Aortic smooth muscle cell (primary cell): ENCODE results near the gene FOXD4L4. TPM values are rescaled to one million over a fixed set of nuclear protein-coding genes. Genes with fewer than 3 reads are reported as not detected.

Source experiments
- total RNA-seq: library from RNA; depleted of rRNA; stranded (reverse); fragments of >200 nt; gene quantifications from 2 replicates; pipeline ENCODE4 v1.2.3, GENCODE V29; 2014

The FOXD4L4 gene
- total RNA-seq: under 0.01 and 0.26 TPM in 2 replicates

GRCh38 chr9:65737096-65737564 lies at the start of gene FOXD4L4:
TSS of gene FOXD4L4 (plus strand) at chr9:65737146. CDS start at chr9:65737146, 0 bp downstream.

Other genes starting within 250 kb of the FOXD4L4 start
- 20.6 and 26.1 TPM in 2 replicates for gene ZNG1E, start 61.2 kb upstream of the FOXD4L4 start, total RNA-seq